ENCODE measurements around the gene FSCB.
A peak's percentile ranks its signal among the peaks of the same experiment; 100 is the strongest.

Gene FSCB

DNA sequence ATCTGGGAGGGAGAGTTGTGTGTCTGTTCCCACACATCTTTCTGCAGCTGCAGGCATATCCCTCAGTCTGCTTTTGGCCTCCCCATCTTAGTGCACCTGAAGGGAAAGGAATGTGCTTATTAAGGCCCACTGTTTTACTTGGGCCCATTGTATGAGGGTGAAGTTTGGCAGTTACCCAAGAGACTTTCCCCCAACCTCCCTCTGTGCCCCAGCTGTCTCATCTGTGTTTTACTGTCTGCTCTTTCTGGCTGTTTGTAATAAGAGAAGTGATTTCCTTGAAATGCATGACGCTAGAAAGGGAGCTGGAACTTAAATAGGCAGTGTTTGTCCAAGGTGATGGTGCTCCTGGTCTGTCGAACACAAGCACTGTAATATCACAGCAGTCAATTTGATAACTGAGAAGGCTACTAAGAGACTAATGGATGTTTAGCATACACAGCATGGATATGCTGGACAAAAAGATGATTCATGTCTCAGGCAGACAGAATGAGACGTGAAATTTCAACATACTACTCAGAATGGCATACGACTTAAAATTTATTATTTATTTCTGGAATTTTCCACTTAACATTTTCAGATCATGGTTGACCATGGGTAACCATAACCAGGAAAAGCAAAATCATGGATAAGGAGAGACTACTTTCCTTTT is 43.6 kb downstream of the FSCB start:
- H3K4me3 ChIP-seq (replicated peaks in 1 of 2; ENCODE audit: low read depth in 2 of 2, low read length in 2 of 2) = no peak overlapping the region
- peak; percentile 2 to 10 for DNase-seq (ENCODE audit: low read depth in 2 of 2)
- TF ChIP-seq, protein P1, sequence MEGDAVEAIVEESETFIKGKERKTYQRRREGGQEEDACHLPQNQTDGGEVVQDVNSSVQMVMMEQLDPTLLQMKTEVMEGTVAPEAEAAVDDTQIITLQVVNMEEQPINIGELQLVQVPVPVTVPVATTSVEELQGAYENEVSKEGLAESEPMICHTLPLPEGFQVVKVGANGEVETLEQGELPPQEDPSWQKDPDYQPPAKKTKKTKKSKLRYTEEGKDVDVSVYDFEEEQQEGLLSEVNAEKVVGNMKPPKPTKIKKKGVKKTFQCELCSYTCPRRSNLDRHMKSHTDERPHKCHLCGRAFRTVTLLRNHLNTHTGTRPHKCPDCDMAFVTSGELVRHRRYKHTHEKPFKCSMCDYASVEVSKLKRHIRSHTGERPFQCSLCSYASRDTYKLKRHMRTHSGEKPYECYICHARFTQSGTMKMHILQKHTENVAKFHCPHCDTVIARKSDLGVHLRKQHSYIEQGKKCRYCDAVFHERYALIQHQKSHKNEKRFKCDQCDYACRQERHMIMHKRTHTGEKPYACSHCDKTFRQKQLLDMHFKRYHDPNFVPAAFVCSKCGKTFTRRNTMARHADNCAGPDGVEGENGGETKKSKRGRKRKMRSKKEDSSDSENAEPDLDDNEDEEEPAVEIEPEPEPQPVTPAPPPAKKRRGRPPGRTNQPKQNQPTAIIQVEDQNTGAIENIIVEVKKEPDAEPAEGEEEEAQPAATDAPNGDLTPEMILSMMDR (IDR thresholded peaks at IDR 0.05; ENCODE audit: low read depth, low read length) = no peak

DNA sequence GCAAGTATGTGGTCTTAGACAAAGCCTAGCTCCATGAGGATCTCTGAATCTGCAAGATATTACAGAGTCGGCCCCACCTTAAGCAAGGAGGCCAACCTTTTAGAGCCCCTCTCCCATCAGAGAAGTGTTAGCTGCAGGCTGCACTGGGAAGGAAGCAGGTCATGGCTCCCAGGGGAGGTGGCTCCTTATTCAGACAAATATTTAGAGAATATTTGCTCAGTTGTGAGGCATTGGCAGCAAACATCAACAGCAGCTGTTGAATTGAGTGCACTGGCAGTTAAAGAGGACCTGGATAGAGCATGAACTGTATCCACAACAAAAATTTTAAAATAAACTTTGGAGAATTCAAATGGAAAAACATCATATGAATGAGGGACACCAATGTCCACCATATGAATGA is 44.7 kb downstream of the FSCB start:
- DNase-seq (ENCODE audit: low read depth in 2 of 2) = no peak
- no peak overlapping the region for H3K4me3 ChIP-seq (replicated peaks in 1 of 2; ENCODE audit: low read depth in 2 of 2, low read length in 2 of 2)
- TF ChIP-seq, protein P1 (IDR thresholded peaks at IDR 0.05; ENCODE audit: low read depth, low read length) = no peak

DNA sequence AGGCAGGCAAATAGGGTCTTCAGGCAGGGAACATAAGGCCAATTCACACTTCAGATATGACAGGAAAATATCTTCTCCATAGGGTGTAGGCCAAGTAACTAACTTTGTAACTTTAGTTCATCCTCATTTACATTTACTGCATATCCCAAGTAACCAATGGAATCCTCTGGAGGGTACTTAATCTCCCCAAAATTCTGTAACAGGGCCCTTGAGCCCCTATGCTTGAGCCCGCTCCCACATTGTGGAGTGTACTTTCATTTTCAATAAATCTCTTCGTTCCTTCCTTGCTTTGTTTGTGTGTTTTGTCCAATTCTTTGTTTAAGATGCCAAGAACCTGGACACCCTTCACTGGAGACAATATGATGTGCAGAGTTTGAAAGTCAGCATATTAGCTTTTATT is 45.3 kb downstream of the FSCB start:
- TF ChIP-seq, protein P1 (IDR thresholded peaks at IDR 0.05; ENCODE audit: low read depth, low read length) = no peak
- DNase-seq (ENCODE audit: low read depth in 2 of 2) = no peak
- H3K4me3 ChIP-seq (replicated peaks in 1 of 2; ENCODE audit: low read depth in 2 of 2, low read length in 2 of 2) = no peak overlapping the region

Data from cardiac fibroblast (primary cell).